ENCODE data around the gene RHOT2. TPM values are rescaled to one million over a fixed set of nuclear protein-coding genes. Genes with fewer than 3 reads are reported as not detected.

The RHOT2 gene
- polyA plus RNA-seq, 3 donors, result 58.2 to 68.2 (median 60.6) TPM

DNA sequence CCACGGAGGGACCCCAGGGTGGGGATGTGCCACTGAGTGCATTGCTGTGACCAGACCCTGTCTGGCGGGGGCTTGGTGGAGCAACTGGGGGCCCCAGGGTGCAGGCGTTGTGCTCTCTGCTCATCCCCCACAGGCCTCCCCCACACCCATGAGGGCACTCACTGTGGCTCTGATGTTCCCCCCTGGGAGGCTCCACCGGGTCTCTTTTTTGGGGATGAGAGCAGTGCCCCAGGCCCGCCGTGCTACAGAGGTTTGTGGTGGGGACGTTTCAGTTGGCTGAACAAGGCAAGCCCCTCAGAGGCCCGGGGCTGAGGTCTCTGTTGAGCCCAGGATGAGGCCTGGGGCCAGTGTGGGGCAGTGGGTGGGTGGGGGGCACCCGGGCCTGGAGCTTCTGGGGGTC, 55.8 kb downstream of the RHOT2 start:
- DNase-seq (ENCODE audit: low read depth in 3 of 3, low spot score in 2 of 3), result no peak

Other genes with a start within 250 kb of the RHOT2 start
- 10 to 100 TPM; 65.2 to 95.2 (median 81.0) TPM for gene RAB11FIP3, start 242.5 kb upstream of the RHOT2 start, polyA plus RNA-seq (ENCODE audit: insufficient read length in 3 of 3)
- gene CAPN15, start 140.4 kb upstream of the RHOT2 start, polyA plus RNA-seq (ENCODE audit: insufficient read length in 3 of 3), result 10 to 100 TPM; 18.2 to 19.8 (median 18.2) TPM
- 1 to 10 TPM; 7.4 to 8.6 (median 7.5) TPM for gene PRR35, start 107.7 kb upstream of the RHOT2 start, polyA plus RNA-seq (ENCODE audit: insufficient read length in 3 of 3)
- gene NHLRC4, start 101.1 kb upstream of the RHOT2 start, polyA plus RNA-seq (ENCODE audit: insufficient read length in 3 of 3), result 1 to 10 TPM; 6.4 to 6.9 (median 6.6) TPM
- gene PIGQ, start 98.2 kb upstream of the RHOT2 start, polyA plus RNA-seq (ENCODE audit: insufficient read length in 3 of 3), result 10 to 100 TPM; 49.8 to 55.6 (median 50.4) TPM
- 10 to 100 TPM; 12.7 to 16.6 (median 14.4) TPM for gene RAB40C, start 78.1 kb upstream of the RHOT2 start, polyA plus RNA-seq (ENCODE audit: insufficient read length in 3 of 3)
- gene WFIKKN1, start 37.1 kb upstream of the RHOT2 start, polyA plus RNA-seq (ENCODE audit: insufficient read length in 3 of 3), result 1 to 10 TPM in 1 of 3 donors, under 1 TPM in 2; 0.82 to 1.2 (median 0.94) TPM
- 10 to 100 TPM; 34.8 to 45.2 (median 42.0) TPM for gene METTL26, start 31.8 kb upstream of the RHOT2 start, polyA plus RNA-seq (ENCODE audit: insufficient read length in 3 of 3)
- 10 to 100 TPM; 11.1 to 15.5 (median 12.5) TPM for gene MCRIP2, start 26.3 kb upstream of the RHOT2 start, polyA plus RNA-seq (ENCODE audit: insufficient read length in 3 of 3)
- 10 to 100 TPM; 22.4 to 27.5 (median 22.8) TPM for gene WDR90, start 18.8 kb upstream of the RHOT2 start, polyA plus RNA-seq (ENCODE audit: insufficient read length in 3 of 3)
- 1 to 10 TPM in 2 of 3 donors, under 1 TPM in 1; 0.58 to 1.5 (median 1.1) TPM for gene RHBDL1, start 7.5 kb downstream of the RHOT2 start, polyA plus RNA-seq (ENCODE audit: insufficient read length in 3 of 3)
- gene STUB1, start 12.3 kb downstream of the RHOT2 start, polyA plus RNA-seq (ENCODE audit: insufficient read length in 3 of 3), result 100 to 1,000 TPM; 117 to 125 (median 120) TPM
- gene JMJD8, start 16.2 kb downstream of the RHOT2 start, polyA plus RNA-seq (ENCODE audit: insufficient read length in 3 of 3), result 10 to 100 TPM; 56.0 to 68.0 (median 65.2) TPM
- gene WDR24, start 22.3 kb downstream of the RHOT2 start, polyA plus RNA-seq (ENCODE audit: insufficient read length in 3 of 3), result 10 to 100 TPM in 1 of 3 donors, 1 to 10 TPM in 2; 9.2 to 10.2 (median 9.5) TPM
- 1 to 10 TPM in 2 of 3 donors, under 1 TPM in 1; 0.96 to 1.8 (median 1.1) TPM for gene FBXL16, start 37.7 kb downstream of the RHOT2 start, polyA plus RNA-seq (ENCODE audit: insufficient read length in 3 of 3)
- 1 to 10 TPM; 4.5 to 6.0 (median 5.2) TPM for gene METRN, start 47.0 kb downstream of the RHOT2 start, polyA plus RNA-seq (ENCODE audit: insufficient read length in 3 of 3)
- gene ANTKMT, start 53.0 kb downstream of the RHOT2 start, polyA plus RNA-seq (ENCODE audit: insufficient read length in 3 of 3), result 10 to 100 TPM in 2 of 3 donors, 1 to 10 TPM in 1; 8.4 to 11.0 (median 10.2) TPM
- 1 to 10 TPM in 2 of 3 donors, under 1 TPM in 1; 0.74 to 1.3 (median 1.2) TPM for gene CCDC78, start 58.3 kb downstream of the RHOT2 start, polyA plus RNA-seq (ENCODE audit: insufficient read length in 3 of 3)
- 1 to 10 TPM; 3.4 to 4.0 (median 3.8) TPM for gene HAGHL, start 59.0 kb downstream of the RHOT2 start, polyA plus RNA-seq (ENCODE audit: insufficient read length in 3 of 3)
- 10 to 100 TPM; 18.9 to 23.4 (median 22.8) TPM for gene CIAO3, start 72.9 kb downstream of the RHOT2 start, polyA plus RNA-seq (ENCODE audit: insufficient read length in 3 of 3)
- gene MSLN, start 92.6 kb downstream of the RHOT2 start, polyA plus RNA-seq (ENCODE audit: insufficient read length in 3 of 3), result 10 to 100 TPM; 12.1 to 24.9 (median 13.8) TPM
- gene RPUSD1, start 120.2 kb downstream of the RHOT2 start, polyA plus RNA-seq (ENCODE audit: insufficient read length in 3 of 3), result 10 to 100 TPM; 10.1 to 11.0 (median 10.4) TPM
- gene CHTF18, start 120.5 kb downstream of the RHOT2 start, polyA plus RNA-seq (ENCODE audit: insufficient read length in 3 of 3), result 10 to 100 TPM; 16.0 to 21.1 (median 16.5) TPM
- under 1 TPM in 2 of 3 donors, not detected in 1; 0.12 to 0.31 TPM for gene GNG13, start 132.6 kb downstream of the RHOT2 start, polyA plus RNA-seq (ENCODE audit: insufficient read length in 3 of 3)